ENCODE results near the gene C16orf54.

C16orf54 gene

DNA sequence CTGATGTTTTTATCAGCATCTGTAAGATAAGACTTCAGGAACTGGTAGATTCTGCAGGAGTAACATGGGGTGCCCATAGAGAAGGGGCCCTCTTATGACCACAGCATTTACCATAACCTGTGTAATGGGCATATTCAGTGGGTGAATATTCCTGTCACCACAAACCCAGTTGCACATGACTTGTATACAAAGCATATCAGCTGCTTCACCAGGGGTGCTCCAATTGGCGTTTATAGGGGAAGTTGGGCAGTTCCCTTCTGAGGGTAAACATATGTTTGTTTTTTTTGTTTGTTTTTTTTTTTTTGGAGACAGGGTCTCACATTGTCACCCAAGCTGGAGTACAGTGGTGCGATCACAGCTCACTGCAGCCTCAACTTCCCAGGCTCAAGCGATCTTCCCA is 20.8 kb upstream of the C16orf54 start:
- H3K4me1 ChIP-seq (ENCODE audit: control insufficient read depth, insufficient read depth, low read length) = no peaks in the 10 kb centered on the region
- TF ChIP-seq, protein P1, sequence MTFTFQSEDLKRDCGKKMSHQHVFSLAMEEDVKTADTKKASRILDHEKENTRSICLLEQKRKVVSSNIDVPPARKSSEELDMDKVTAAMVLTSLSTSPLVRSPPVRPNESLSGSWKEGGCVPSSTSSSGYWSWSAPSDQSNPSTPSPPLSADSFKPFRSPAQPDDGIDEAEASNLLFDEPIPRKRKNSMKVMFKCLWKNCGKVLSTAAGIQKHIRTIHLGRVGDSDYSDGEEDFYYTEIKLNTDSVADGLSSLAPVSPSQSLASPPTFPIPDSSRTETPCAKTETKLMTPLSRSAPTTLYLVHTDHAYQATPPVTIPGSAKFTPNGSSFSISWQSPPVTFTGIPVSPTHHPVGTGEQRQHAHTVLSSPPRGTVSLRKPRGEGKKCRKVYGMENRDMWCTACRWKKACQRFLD (tag by site-specific recombination; IDR thresholded peaks at IDR 0.05) = no peak
- no peak for TF ChIP-seq YY1 (tag by site-specific recombination; IDR thresholded peaks at IDR 0.05)
- no peak for TF ChIP-seq KLF1 (tag by site-specific recombination; IDR thresholded peaks at IDR 0.05)
- TF ChIP-seq GLI2 (tag by site-specific recombination; IDR thresholded peaks at IDR 0.05; ENCODE audit: borderline replicate concordance, low read depth) = no peak
- TF ChIP-seq ZNF654 (tag by site-specific recombination; IDR thresholded peaks at IDR 0.05; ENCODE audit: low read depth) = no peak
- TF ChIP-seq, protein P2, sequence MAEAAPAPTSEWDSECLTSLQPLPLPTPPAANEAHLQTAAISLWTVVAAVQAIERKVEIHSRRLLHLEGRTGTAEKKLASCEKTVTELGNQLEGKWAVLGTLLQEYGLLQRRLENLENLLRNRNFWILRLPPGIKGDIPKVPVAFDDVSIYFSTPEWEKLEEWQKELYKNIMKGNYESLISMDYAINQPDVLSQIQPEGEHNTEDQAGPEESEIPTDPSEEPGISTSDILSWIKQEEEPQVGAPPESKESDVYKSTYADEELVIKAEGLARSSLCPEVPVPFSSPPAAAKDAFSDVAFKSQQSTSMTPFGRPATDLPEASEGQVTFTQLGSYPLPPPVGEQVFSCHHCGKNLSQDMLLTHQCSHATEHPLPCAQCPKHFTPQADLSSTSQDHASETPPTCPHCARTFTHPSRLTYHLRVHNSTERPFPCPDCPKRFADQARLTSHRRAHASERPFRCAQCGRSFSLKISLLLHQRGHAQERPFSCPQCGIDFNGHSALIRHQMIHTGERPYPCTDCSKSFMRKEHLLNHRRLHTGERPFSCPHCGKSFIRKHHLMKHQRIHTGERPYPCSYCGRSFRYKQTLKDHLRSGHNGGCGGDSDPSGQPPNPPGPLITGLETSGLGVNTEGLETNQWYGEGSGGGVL (tag by site-specific recombination; IDR thresholded peaks at IDR 0.05) = no peak
- TF ChIP-seq, protein P3, sequence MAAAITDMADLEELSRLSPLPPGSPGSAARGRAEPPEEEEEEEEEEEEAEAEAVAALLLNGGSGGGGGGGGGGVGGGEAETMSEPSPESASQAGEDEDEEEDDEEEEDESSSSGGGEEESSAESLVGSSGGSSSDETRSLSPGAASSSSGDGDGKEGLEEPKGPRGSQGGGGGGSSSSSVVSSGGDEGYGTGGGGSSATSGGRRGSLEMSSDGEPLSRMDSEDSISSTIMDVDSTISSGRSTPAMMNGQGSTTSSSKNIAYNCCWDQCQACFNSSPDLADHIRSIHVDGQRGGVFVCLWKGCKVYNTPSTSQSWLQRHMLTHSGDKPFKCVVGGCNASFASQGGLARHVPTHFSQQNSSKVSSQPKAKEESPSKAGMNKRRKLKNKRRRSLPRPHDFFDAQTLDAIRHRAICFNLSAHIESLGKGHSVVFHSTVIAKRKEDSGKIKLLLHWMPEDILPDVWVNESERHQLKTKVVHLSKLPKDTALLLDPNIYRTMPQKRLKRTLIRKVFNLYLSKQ (tag by site-specific recombination; IDR thresholded peaks at IDR 0.05; ENCODE audit: borderline replicate concordance) = no peak
- no peak for TF ChIP-seq KLF10 (tag by site-specific recombination; IDR thresholded peaks at IDR 0.05)
- no peak for TF ChIP-seq ZNF510 (tag by site-specific recombination; IDR thresholded peaks at IDR 0.05; ENCODE audit: insufficient replicate concordance)
- no peak for TF ChIP-seq ZNF302 (tag by site-specific recombination; IDR thresholded peaks at IDR 0.05; ENCODE audit: low read depth)
- no peak for TF ChIP-seq ZNF670 (tag by site-specific recombination; IDR thresholded peaks at IDR 0.05; ENCODE audit: low read depth)
- no peak for TF ChIP-seq GLIS2 (tag by site-specific recombination; IDR thresholded peaks at IDR 0.05)
- no peak for TF ChIP-seq ZNF239 (tag by site-specific recombination; IDR thresholded peaks at IDR 0.05)
- TF ChIP-seq ZNF843 (tag by site-specific recombination; IDR thresholded peaks at IDR 0.05) = no peak
- no peak for TF ChIP-seq ZNF501 (tag by site-specific recombination; IDR thresholded peaks at IDR 0.05)
- TF ChIP-seq ZEB2 (tag by site-specific recombination; IDR thresholded peaks at IDR 0.05) = no peak
- TF ChIP-seq ZNF521 (tag by site-specific recombination; IDR thresholded peaks at IDR 0.05) = no peak
- no peak overlapping the region for H3K27ac ChIP-seq (ENCODE audit: extremely low read depth, low read depth, low read length)
- no peaks in the 10 kb centered on the region for H3K9me3 ChIP-seq (ENCODE audit: control insufficient read depth, insufficient read depth, low read depth, low read length)
- ChIA-PET CTCF (no interaction called here), POLR2A (interaction anchor here (0.7 to 0.9 kb wide), 2 partner anchors 23 to 72 kb away, joined by 3 to 4 read pairs; no protein-coding TSS in a partner anchor)
- H3K4me3 ChIP-seq (ENCODE audit: low read depth, low read length) = no peak overlapping the region
- no peaks in the 10 kb centered on the region for H3K36me3 ChIP-seq (ENCODE audit: control insufficient read depth in 2 of 2, insufficient read depth in 1 of 2, low read length in 2 of 2)

DNA sequence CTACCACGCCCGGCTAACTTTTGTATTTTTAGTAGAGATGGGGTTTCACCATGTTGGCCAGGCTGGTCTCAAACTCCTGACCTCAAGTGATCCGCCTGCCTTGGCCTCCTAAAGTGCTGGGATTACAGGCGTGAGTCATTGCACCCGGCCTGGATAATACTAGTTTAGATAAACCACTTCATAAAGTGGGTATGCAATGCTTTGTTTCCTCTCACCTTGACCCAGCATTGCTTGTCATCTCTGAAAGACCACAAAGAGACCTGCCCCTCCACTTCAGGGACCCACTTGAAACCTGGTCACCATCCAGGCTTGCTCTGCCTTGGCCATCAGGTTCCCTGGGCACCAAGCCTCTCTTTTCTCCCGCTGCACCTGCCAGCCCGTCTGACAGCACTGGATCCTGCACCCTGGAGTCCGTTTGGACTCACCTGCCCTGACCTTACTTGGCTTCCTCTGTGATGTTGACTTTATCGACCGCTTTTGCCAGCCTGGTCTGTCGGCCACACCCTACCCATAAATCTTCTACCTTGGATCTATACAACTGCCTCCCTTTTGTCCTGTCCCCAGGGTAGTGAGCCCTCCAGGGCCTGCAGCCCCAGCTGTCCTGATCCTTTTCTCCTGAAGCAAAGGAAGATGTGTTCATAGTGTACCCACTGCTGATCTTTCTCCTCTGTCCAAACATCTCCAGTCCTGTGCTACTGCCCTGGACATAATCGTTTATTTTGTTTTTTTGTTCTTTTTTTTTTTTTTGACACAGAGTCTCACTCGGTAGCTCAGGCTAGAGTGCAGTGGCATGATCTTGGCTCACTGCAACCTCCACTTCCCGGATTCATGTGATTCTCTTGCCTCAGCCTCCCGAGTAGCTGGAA is 19.6 kb upstream of the C16orf54 start:
- CTCF ChIA-PET = interaction anchor here (1.0 kb wide), 1 partner anchor 11 kb away, joined by 3 read pairs; no protein-coding TSS in a partner anchor
- no peaks in the 10 kb centered on the region for H3K4me1 ChIP-seq (ENCODE audit: control insufficient read depth, insufficient read depth, low read length)
- H3K4me3 ChIP-seq (ENCODE audit: low read depth, low read length) = no peak overlapping the region
- H3K36me3 ChIP-seq (ENCODE audit: control insufficient read depth in 2 of 2, insufficient read depth in 1 of 2, low read length in 2 of 2) = no peaks in the 10 kb centered on the region
- POLR2A ChIA-PET = interaction anchor here (0.9 to 1.2 kb wide), 2 partner anchors 24 to 25 kb away, joined by 3 read pairs; partner anchors contain the start of gene KIF22
- no peaks in the 10 kb centered on the region for H3K9me3 ChIP-seq (ENCODE audit: control insufficient read depth, insufficient read depth, low read depth, low read length)
- H3K27ac ChIP-seq (ENCODE audit: extremely low read depth, low read depth, low read length) = no peak overlapping the region
- TF ChIP-seq KLF1 (tag by site-specific recombination; IDR thresholded peaks at IDR 0.05) = peak; percentile 95
- 0 out of 2 replicates have a peak, but pooled peaks have one; percentile 47 for TF ChIP-seq KLF9 (tag by site-specific recombination; IDR thresholded peaks at IDR 0.05; ENCODE audit: low read depth)
- peak; percentile 19; the same call in 1 of the 2 replicates for TF ChIP-seq GLIS1 (tag by site-specific recombination; IDR thresholded peaks at IDR 0.05)
- TF ChIP-seq, protein P4, sequence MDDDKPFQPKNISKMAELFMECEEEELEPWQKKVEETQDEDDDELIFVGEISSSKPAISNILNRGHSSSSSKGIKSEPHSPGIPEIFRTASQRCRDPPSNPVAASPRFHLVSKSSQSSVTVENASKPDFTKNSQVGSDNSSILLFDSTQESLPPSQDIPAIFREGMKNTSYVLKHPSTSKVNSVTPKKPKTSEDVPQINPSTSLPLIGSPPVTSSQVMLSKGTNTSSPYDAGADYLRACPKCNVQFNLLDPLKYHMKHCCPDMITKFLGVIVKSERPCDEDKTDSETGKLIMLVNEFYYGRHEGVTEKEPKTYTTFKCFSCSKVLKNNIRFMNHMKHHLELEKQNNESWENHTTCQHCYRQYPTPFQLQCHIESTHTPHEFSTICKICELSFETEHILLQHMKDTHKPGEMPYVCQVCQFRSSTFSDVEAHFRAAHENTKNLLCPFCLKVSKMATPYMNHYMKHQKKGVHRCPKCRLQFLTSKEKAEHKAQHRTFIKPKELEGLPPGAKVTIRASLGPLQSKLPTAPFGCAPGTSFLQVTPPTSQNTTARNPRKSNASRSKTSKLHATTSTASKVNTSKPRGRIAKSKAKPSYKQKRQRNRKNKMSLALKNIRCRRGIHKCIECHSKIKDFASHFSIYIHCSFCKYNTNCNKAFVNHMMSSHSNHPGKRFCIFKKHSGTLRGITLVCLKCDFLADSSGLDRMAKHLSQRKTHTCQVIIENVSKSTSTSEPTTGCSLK (tag by site-specific recombination; IDR thresholded peaks at IDR 0.05) = no peak
- no peak for TF ChIP-seq ZNF596 (tag by site-specific recombination; IDR thresholded peaks at IDR 0.05)
- TF ChIP-seq, protein P5, sequence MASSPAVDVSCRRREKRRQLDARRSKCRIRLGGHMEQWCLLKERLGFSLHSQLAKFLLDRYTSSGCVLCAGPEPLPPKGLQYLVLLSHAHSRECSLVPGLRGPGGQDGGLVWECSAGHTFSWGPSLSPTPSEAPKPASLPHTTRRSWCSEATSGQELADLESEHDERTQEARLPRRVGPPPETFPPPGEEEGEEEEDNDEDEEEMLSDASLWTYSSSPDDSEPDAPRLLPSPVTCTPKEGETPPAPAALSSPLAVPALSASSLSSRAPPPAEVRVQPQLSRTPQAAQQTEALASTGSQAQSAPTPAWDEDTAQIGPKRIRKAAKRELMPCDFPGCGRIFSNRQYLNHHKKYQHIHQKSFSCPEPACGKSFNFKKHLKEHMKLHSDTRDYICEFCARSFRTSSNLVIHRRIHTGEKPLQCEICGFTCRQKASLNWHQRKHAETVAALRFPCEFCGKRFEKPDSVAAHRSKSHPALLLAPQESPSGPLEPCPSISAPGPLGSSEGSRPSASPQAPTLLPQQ (tag by site-specific recombination; IDR thresholded peaks at IDR 0.05) = 0 out of 2 replicates have a peak, but pooled peaks have one; percentile 18
- TF ChIP-seq, protein P6, sequence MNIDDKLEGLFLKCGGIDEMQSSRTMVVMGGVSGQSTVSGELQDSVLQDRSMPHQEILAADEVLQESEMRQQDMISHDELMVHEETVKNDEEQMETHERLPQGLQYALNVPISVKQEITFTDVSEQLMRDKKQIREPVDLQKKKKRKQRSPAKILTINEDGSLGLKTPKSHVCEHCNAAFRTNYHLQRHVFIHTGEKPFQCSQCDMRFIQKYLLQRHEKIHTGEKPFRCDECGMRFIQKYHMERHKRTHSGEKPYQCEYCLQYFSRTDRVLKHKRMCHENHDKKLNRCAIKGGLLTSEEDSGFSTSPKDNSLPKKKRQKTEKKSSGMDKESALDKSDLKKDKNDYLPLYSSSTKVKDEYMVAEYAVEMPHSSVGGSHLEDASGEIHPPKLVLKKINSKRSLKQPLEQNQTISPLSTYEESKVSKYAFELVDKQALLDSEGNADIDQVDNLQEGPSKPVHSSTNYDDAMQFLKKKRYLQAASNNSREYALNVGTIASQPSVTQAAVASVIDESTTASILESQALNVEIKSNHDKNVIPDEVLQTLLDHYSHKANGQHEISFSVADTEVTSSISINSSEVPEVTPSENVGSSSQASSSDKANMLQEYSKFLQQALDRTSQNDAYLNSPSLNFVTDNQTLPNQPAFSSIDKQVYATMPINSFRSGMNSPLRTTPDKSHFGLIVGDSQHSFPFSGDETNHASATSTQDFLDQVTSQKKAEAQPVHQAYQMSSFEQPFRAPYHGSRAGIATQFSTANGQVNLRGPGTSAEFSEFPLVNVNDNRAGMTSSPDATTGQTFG (tag by site-specific recombination; IDR thresholded peaks at IDR 0.05; ENCODE audit: borderline replicate concordance) = no peak

Measured in HEK293 (cell line).